NCI-H2196 (cell line): ENCODE measurements around the gene ANKRD18A.
"Not testable (repeated sequence)": the region's sequence is repeated elsewhere in the genome, so short reads cannot be mapped to it uniquely, and the experiment has no call there.

Experiments used
- DNase-seq: peaks from one replicate; lab custom pipeline; 2025; ENCODE audit not compliant: unreplicated experiment; lab: John Stamatoyannopoulos, UW

ANKRD18A gene

GRCh38 chr9:38629511-38629910 is 9.1 kb upstream of the ANKRD18A start:
- no peak for DNase-seq

- no peak for DNase-seq
These were observed 5.6 kb upstream of the ANKRD18A start for GRCh38 chr9:38626006-38626405.

- no peak for DNase-seq
These were observed 2.6 kb upstream of the ANKRD18A start for GRCh38 chr9:38622951-38623350.

- peak; percentile 45 for DNase-seq
These were observed 1.9 kb upstream of the ANKRD18A start for GRCh38 chr9:38622288-38622674.

- DNase-seq = peak; percentile 45
These were observed 1.3 kb upstream of the ANKRD18A start for GRCh38 chr9:38621434-38622287.

DNA sequence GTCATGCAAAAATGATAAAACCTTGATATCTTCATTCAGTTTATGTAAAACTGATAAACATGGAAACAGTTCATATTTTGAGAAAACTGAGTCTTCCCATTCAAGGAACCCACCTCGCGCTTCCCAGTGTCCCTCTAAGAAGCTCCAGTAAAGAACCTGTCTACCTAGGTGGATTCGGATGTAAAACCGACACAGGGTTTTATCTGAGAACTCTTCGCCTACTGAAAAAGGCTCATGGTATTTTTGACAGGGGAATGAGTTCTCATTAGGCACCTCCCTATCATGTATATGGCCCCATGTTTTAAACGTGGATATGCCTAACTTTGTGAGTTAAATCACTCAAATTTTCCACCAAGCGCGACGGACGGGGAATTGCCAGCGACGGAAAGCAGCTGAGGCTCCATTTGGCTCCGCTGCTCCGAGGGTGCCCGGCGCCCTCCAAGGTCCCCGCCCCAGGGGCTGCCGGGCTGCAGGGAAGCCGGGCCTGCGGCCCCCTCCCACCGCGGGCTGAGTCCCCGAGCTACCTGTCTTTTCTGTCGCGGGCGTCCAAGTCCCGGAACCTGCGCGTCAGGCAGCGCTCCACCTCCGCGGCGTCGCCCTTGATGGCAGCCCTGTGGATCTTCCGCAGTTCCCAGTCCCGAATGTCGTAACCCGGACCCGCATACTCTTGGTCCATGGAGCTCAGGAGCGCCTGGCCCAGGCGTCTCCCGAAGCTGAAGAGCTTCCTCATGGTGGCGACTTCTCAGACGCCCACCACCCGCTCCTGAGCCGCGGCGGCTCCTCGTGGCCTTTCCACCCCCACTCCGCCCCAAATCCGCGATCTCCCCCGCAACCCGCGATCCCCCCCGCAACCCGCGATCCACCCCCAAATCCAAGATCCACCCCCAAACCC is 594 bp downstream of the ANKRD18A start:
- peak; percentile 8 for DNase-seq

GRCh38 chr9:38598029-38598745 is 22.2 kb downstream of the ANKRD18A start:
- not testable (repeated sequence) for DNase-seq

GRCh38 chr9:38595117-38595516 is 25.3 kb downstream of the ANKRD18A start:
- not testable (repeated sequence) for DNase-seq

GRCh38 chr9:38591346-38592063 is 28.9 kb downstream of the ANKRD18A start:
- DNase-seq = not testable (repeated sequence)

DNA sequence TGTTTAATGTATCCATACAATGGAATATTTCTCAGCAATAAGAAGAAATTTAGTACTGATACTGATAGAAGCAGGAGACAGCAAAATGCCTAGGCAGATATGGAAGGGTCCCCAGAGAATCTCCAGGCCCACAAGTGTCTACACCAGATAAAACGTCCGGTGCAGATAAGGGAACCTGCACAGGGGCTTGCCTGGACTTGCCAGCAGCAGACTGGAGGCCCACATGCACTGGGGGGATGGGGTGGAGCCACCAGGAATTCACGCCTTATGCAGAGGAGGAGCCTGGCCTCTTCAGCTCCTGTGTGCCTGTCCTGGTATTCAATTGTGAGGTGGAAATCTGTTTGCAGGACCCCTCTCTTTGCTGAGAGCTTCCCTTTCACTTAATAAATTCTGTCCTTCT is 36.6 kb downstream of the ANKRD18A start:
- not testable (repeated sequence) for DNase-seq

GRCh38 chr9:38580112-38580511 is 40.3 kb downstream of the ANKRD18A start:
- not testable (repeated sequence) for DNase-seq

GRCh38 chr9:38576181-38576580 is 44.2 kb downstream of the ANKRD18A start:
- not testable (repeated sequence) for DNase-seq

- DNase-seq = not testable (repeated sequence)
These were observed 54.3 kb downstream of the ANKRD18A start for GRCh38 chr9:38566048-38566447.

DNA sequence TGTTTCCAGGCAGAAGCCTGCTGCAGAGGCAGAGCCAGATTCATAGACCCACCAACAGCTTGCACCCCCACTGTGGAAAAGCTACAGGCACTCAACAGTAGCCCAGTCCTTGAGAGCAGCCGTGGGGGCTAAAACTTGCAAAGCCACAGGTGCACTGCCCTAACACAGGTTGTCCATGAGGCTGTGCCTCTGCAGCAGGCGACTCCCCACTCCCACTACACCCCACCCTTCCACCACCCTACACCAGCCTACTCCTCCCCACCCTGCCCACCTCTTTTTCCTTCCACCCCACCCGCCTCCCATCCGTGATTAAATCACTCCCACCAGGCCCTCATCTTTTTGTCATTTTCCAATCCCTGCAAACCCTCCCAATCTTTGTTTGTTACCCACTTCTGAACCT is 55.2 kb downstream of the ANKRD18A start:
- DNase-seq = not testable (repeated sequence)

GRCh38 chr9:38563911-38564310 is 56.5 kb downstream of the ANKRD18A start:
- not testable (repeated sequence) for DNase-seq

- not testable (repeated sequence) for DNase-seq
These were observed 59.3 kb downstream of the ANKRD18A start for GRCh38 chr9:38561134-38561533.

GRCh38 chr9:38559172-38559571 is 61.2 kb downstream of the ANKRD18A start:
- not testable (repeated sequence) for DNase-seq

- DNase-seq = not testable (repeated sequence)
These were observed 62.6 kb downstream of the ANKRD18A start for GRCh38 chr9:38557746-38558145.

- not testable (repeated sequence) for DNase-seq
These were observed 65.4 kb downstream of the ANKRD18A start for GRCh38 chr9:38554966-38555365.

- not testable (repeated sequence) for DNase-seq
These were observed 67.4 kb downstream of the ANKRD18A start for GRCh38 chr9:38553019-38553418.
